Measurements from ENCODE around the gene PPP1R18. TPM values are rescaled to one million over a fixed set of nuclear protein-coding genes. Genes with fewer than 3 reads are reported as not detected.
"Not testable (repeated sequence)": the region's sequence is repeated elsewhere in the genome, so short reads cannot be mapped to it uniquely, and the experiment has no call there.

The PPP1R18 gene
- total RNA-seq, 1 donor from 2014 or later = 78.5 TPM

GRCh38 chr6:30727920-30728553, 41.6 kb upstream of the PPP1R18 start:
- Histone ChIP-seq H3K9me3 (no peaks in the 10 kb centered on the region), H3K4me1 (peaks cover 18% of the 10 kb centered on the region), H3K27me3 (ENCODE audit: low read depth) (no peaks in the 10 kb centered on the region), H3K36me3 (peaks cover 100% of the 10 kb centered on the region), H3K27ac (peak overlapping the region; percentile 2), H3K4me3 (no peak overlapping the region)
- TF ChIP-seq, protein P1, sequence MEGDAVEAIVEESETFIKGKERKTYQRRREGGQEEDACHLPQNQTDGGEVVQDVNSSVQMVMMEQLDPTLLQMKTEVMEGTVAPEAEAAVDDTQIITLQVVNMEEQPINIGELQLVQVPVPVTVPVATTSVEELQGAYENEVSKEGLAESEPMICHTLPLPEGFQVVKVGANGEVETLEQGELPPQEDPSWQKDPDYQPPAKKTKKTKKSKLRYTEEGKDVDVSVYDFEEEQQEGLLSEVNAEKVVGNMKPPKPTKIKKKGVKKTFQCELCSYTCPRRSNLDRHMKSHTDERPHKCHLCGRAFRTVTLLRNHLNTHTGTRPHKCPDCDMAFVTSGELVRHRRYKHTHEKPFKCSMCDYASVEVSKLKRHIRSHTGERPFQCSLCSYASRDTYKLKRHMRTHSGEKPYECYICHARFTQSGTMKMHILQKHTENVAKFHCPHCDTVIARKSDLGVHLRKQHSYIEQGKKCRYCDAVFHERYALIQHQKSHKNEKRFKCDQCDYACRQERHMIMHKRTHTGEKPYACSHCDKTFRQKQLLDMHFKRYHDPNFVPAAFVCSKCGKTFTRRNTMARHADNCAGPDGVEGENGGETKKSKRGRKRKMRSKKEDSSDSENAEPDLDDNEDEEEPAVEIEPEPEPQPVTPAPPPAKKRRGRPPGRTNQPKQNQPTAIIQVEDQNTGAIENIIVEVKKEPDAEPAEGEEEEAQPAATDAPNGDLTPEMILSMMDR (IDR thresholded peaks at IDR 0.05) = no peak
- ATAC-seq = no peak
- intact Hi-C loops (cut with DNase I) = no loop called here
- no peak for DNase-seq

GRCh38 chr6:30726506-30727413, 40.3 kb upstream of the PPP1R18 start:
- peak overlapping the region; percentile 2 for H3K27ac ChIP-seq
- H3K36me3 ChIP-seq = peaks cover 100% of the 10 kb centered on the region
- no peak for DNase-seq
- intact Hi-C loops (cut with DNase I) = no loop called here
- no peaks in the 10 kb centered on the region for H3K27me3 ChIP-seq (ENCODE audit: low read depth)
- ATAC-seq = no peak
- TF ChIP-seq, protein P1 (IDR thresholded peaks at IDR 0.05) = no peak
- no peak overlapping the region for H3K4me3 ChIP-seq
- peaks cover 31% of the 10 kb centered on the region for H3K4me1 ChIP-seq
- no peaks in the 10 kb centered on the region for H3K9me3 ChIP-seq

GRCh38 chr6:30725713-30726505, 39.5 kb upstream of the PPP1R18 start:
- DNase-seq (no peak), ATAC-seq (no peak)
- Histone ChIP-seq H3K27ac (no peak overlapping the region), H3K4me1 (peaks cover 29% of the 10 kb centered on the region), H3K36me3 (peaks cover 92% of the 10 kb centered on the region), H3K27me3 (ENCODE audit: low read depth) (no peaks in the 10 kb centered on the region), H3K9me3 (no peaks in the 10 kb centered on the region), H3K4me3 (no peak overlapping the region)
- intact Hi-C loops (cut with DNase I) = no loop called here
- TF ChIP-seq, protein P1 (IDR thresholded peaks at IDR 0.05) = no peak

DNA sequence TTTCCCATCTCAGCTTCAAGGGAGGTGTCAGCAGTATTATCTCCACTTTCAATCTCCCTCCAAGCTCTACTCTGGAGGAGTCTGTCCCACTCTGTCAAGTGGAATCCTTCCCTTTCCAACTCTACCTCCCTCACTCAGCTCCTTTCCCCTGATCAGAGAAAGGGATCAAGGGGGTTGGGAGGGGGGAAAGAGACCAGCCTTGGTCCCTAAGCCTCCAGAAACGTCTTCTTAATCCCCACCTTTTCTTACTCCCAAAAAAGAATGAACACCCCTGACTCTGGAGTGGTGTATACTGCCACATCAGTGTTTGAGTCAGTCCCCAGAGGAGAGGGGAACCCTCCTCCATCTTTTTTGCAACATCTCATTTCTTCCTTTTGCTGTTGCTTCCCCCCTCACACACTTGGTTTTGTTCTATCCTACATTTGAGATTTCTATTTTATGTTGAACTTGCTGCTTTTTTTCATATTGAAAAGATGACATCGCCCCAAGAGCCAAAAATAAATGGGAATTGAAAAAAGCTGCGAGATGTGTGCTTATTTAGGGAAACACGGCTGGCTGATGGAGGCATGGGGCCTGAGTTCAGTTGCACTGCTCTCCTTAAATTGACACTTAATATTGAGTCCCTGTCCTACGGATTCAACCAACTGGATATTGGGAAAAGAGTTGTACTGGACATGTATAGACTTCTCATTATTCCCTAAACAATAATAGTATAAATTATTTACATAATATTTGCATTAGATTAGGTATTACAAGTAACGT, 38.6 kb upstream of the PPP1R18 start:
- TF ChIP-seq, protein P1 (IDR thresholded peaks at IDR 0.05) = no peak
- no peaks in the 10 kb centered on the region for H3K9me3 ChIP-seq
- ATAC-seq (no peak), DNase-seq (no peak)
- H3K4me3 ChIP-seq = no peak overlapping the region
- no peaks in the 10 kb centered on the region for H3K27me3 ChIP-seq (ENCODE audit: low read depth)
- peaks cover 24% of the 10 kb centered on the region for H3K4me1 ChIP-seq
- intact Hi-C loops (cut with DNase I) = loop anchor here (5.0 kb wide), 1 partner anchor 48 kb away; no protein-coding TSS in a partner anchor
- H3K27ac ChIP-seq = no peak overlapping the region
- peaks cover 83% of the 10 kb centered on the region for H3K36me3 ChIP-seq

DNA sequence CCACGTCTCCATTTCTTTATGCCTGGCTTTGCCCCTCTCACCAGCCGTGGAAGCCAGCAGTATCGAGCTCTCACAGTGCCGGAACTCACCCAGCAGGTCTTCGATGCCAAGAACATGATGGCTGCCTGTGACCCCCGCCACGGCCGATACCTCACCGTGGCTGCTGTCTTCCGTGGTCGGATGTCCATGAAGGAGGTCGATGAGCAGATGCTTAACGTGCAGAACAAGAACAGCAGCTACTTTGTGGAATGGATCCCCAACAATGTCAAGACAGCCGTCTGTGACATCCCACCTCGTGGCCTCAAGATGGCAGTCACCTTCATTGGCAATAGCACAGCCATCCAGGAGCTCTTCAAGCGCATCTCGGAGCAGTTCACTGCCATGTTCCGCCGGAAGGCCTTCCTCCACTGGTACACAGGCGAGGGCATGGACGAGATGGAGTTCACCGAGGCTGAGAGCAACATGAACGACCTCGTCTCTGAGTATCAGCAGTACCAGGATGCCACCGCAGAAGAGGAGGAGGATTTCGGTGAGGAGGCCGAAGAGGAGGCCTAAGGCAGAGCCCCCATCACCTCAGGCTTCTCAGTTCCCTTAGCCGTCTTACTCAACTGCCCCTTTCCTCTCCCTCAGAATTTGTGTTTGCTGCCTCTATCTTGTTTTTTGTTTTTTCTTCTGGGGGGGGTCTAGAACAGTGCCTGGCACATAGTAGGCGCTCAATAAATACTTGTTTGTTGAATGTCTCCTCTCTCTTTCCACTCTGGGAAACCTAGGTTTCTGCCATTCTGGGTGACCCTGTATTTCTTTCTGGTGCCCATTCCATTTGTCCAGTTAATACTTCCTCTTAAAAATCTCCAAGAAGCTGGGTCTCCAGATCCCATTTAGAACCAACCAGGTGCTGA, 37.6 kb upstream of the PPP1R18 start:
- ATAC-seq; H3K4me3 ChIP-seq; H3K27ac ChIP-seq; H3K9me3 ChIP-seq; H3K27me3 ChIP-seq (ENCODE audit: low read depth): not testable (repeated sequence)
- Histone ChIP-seq H3K36me3 (peaks cover 73% of the 10 kb centered on the region), H3K4me1 (peaks cover 31% of the 10 kb centered on the region)
- peak; percentile 38 for DNase-seq
- intact Hi-C loops (cut with DNase I) = loop anchor here (5.0 kb wide), 1 partner anchor 47 kb away; no protein-coding TSS in a partner anchor

GRCh38 chr6:30723159-30723842, 36.9 kb upstream of the PPP1R18 start:
- not testable (repeated sequence) for H3K4me3 ChIP-seq; H3K27me3 ChIP-seq (ENCODE audit: low read depth); H3K27ac ChIP-seq; H3K9me3 ChIP-seq; ATAC-seq
- Histone ChIP-seq H3K4me1 (peaks cover 38% of the 10 kb centered on the region), H3K36me3 (peaks cover 65% of the 10 kb centered on the region)
- peak; percentile 40 for DNase-seq
- intact Hi-C loops (cut with DNase I) = loop anchor here (5.0 kb wide), 1 partner anchor 46 kb away; no protein-coding TSS in a partner anchor

Measured in lower lobe of right lung (tissue), 2 donors.